Measurements from ENCODE around the gene TAF10. TPM values are rescaled to one million over a fixed set of nuclear protein-coding genes. Genes with fewer than 3 reads are reported as not detected.

The TAF10 gene
- total and polyA plus RNA-seq, 8 donors: 53.5 to 116 (median 86.8) TPM

DNA sequence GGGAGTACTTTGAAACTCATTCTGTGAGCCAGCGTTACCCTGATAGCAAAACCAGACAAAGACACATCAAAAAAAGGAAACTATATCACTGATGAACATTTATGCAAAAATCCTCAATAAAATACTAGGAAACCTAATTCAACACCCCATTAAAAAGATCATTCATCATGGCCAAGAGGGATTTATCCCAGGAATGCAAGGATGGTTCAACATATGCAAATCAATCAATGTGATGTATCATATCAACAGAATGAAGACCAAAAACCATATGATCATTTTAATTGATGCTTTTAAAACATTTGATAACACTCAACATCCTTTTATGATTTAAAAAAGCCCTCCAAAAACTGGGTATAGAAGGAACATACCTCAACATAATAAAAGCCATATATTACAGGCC, 28.4 kb downstream of the TAF10 start:
- TF ChIP-seq, protein P1, sequence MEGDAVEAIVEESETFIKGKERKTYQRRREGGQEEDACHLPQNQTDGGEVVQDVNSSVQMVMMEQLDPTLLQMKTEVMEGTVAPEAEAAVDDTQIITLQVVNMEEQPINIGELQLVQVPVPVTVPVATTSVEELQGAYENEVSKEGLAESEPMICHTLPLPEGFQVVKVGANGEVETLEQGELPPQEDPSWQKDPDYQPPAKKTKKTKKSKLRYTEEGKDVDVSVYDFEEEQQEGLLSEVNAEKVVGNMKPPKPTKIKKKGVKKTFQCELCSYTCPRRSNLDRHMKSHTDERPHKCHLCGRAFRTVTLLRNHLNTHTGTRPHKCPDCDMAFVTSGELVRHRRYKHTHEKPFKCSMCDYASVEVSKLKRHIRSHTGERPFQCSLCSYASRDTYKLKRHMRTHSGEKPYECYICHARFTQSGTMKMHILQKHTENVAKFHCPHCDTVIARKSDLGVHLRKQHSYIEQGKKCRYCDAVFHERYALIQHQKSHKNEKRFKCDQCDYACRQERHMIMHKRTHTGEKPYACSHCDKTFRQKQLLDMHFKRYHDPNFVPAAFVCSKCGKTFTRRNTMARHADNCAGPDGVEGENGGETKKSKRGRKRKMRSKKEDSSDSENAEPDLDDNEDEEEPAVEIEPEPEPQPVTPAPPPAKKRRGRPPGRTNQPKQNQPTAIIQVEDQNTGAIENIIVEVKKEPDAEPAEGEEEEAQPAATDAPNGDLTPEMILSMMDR (IDR thresholded peaks at IDR 0.05): no peak
- Histone ChIP-seq H3K27ac (no peak overlapping the region), H3K4me1 (no peaks in the 10 kb centered on the region), H3K36me3 (no peaks in the 10 kb centered on the region), H3K9me3 (no peaks in the 10 kb centered on the region), H3K4me3 (no peak overlapping the region), H3K27me3 (no peaks in the 10 kb centered on the region)
- intact Hi-C loops (cut with DNase I): no loop called here
- WGBS, 2 donors: 97 to 100% methylated on average over 1 of the region's 1 CpG
- FAIRE-seq (no peak), DNase-seq (no peak), ATAC-seq (no peak)

DNA sequence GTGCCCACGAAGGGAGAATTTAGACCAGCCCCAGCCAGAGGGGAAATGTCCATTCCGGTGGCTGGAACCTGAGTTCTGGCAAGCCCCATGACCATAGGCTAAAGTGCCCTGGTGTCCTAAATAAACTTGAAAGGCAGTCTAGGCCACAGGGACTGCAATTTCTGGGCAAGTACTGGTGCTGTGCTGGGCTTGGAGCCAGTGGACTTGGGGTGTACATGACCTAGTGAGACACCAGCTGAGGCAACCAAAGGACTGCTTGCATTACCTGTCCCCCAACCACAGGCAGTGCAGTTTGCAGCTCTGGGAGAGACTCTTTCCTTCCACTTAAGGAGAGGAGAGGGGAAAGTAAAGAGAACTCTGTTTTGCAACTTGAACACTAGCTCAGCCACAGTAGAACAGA, 32.3 kb downstream of the TAF10 start:
- DNase-seq (no peak), FAIRE-seq (no peak), ATAC-seq (no peak)
- intact Hi-C loops (cut with DNase I): no loop called here
- H3K4me1 ChIP-seq: no peaks in the 10 kb centered on the region
- H3K9me3 ChIP-seq: no peaks in the 10 kb centered on the region
- 82 to 83% methylated on average over 2 of the region's 2 CpGs for WGBS, 2 donors
- H3K27ac ChIP-seq: no peak overlapping the region
- H3K36me3 ChIP-seq: no peaks in the 10 kb centered on the region
- TF ChIP-seq, protein P1 (IDR thresholded peaks at IDR 0.05): no peak
- no peak overlapping the region for H3K4me3 ChIP-seq
- no peaks in the 10 kb centered on the region for H3K27me3 ChIP-seq

DNA sequence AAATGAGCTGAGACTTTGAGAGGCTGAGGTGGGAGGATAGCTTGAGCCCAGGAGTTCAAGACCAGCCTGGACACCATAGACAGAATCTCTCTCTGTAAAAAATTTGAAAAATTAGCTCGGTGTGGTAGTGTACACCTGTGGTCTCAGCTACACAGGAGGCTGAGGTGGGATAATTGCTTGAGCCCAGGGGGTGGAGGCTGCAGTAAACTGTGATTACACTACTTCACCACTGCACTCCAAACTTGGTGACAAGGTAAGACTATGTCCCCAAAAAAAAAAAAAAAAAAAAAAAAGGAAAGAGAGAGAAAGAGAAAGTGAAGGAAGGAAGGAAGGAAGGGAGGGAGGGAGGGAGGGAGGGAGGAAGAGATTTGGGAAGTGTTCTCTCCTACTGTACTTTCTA, 33.9 kb downstream of the TAF10 start:
- intact Hi-C loops (cut with DNase I): no loop called here
- no peak overlapping the region for H3K27ac ChIP-seq
- no peak for ATAC-seq

DNA sequence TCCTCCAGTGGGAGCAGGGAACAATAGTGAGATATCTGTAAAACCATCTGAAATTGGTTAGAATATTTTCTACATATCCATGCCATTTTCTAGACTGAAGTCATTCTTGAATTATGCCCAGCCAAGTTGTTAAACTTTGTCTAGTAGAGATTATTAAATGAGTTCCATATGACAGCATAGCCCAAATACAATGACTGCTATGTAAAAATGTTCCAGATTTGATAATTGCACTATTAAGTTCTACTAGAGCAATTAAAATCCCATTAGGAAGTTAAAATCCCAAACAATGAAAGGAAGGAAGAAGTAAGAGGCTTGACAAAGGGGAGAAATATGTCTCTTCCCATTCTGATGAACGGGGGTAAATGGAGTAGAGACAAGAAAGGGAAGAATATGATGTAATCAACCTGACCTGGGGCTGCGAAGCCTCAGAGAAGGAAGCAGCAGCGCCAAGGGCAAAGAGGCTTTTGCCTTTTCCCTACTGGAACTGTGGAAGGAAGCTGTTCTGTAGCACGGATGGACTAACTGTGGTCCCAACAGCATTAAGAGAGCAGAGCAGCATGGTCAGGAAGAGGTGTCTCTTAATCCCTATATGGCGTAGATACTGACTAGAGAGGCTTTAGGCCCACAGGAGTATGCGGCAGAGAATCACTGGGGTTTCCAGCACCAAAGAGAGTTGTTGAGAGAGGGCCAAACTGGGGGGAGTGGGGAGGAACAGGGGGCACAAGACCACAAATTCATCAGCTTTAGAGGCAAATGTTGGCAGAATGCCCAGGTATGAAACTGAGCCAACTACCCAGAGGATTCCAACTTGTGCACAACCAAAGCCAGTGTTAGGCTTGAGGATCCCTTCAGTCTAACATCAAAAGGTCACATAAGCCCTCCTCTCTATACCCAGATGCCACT, 35.3 kb downstream of the TAF10 start:
- no peak for FAIRE-seq
- 58 to 61% methylated on average over 6 of the region's 6 CpGs for WGBS, 2 donors
- intact Hi-C loops (cut with DNase I): no loop called here
- Histone ChIP-seq H3K4me1 (no peaks in the 10 kb centered on the region), H3K27ac (no peak overlapping the region), H3K9me3 (no peaks in the 10 kb centered on the region), H3K36me3 (no peaks in the 10 kb centered on the region), H3K27me3 (no peaks in the 10 kb centered on the region), H3K4me3 (no peak overlapping the region)
- no peak for DNase-seq
- TF ChIP-seq, protein P1 (IDR thresholded peaks at IDR 0.05): no peak
- ATAC-seq: peak in 2 of 4 donors; percentile 38 to 51

More for the DNA sequence above, 33.9 kb downstream of the TAF10 start:
- TF ChIP-seq, protein P1 (IDR thresholded peaks at IDR 0.05): no peak
- no peak for FAIRE-seq
- WGBS, 2 donors: 97 to 100% methylated on average over 1 of the region's 1 CpG
- H3K4me3 ChIP-seq: no peak overlapping the region
- no peaks in the 10 kb centered on the region for H3K27me3 ChIP-seq
- H3K4me1 ChIP-seq: no peaks in the 10 kb centered on the region
- no peaks in the 10 kb centered on the region for H3K36me3 ChIP-seq
- no peak for DNase-seq
- H3K9me3 ChIP-seq: no peaks in the 10 kb centered on the region
